Astrocyte of the cerebellum (primary cell): ENCODE data around the gene SUSD6.

Source experiments
- DNase-seq: peaks from one replicate; pipeline ENCODE4 v3.0.0-alpha.2; 2011; ENCODE audit warnings: low read depth
- H3K4me3 ChIP-seq: 2 replicates; pipeline ENCODE4 v1.5.1; 2011; ENCODE audit warnings: mild to moderate bottlenecking, low read depth, low read length, moderate library complexity
- in situ Hi-C: cut with HindIII; loops from 2 replicates; pipeline ENCODE4 v1.10.0; 2017; ENCODE audit warnings: low sequenced_read_pairs
- TF ChIP-seq, protein P1 (sequence below): IDR thresholded peaks from 2 replicates; pipeline ENCODE4 v1.5.1; 2012; ENCODE audit warnings: low read length, low read depth, moderate library complexity, mild to moderate bottlenecking; ENCODE audit errors: missing control alignments

The SUSD6 gene

GRCh38 chr14:69685716-69686115, 74.3 kb downstream of the SUSD6 start:
- H3K4me3 ChIP-seq, result no peak overlapping the region
- DNase-seq, result peak; percentile 65
- TF ChIP-seq, protein P1, sequence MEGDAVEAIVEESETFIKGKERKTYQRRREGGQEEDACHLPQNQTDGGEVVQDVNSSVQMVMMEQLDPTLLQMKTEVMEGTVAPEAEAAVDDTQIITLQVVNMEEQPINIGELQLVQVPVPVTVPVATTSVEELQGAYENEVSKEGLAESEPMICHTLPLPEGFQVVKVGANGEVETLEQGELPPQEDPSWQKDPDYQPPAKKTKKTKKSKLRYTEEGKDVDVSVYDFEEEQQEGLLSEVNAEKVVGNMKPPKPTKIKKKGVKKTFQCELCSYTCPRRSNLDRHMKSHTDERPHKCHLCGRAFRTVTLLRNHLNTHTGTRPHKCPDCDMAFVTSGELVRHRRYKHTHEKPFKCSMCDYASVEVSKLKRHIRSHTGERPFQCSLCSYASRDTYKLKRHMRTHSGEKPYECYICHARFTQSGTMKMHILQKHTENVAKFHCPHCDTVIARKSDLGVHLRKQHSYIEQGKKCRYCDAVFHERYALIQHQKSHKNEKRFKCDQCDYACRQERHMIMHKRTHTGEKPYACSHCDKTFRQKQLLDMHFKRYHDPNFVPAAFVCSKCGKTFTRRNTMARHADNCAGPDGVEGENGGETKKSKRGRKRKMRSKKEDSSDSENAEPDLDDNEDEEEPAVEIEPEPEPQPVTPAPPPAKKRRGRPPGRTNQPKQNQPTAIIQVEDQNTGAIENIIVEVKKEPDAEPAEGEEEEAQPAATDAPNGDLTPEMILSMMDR, result no peak
- in situ Hi-C loops, result no loop called here

DNA sequence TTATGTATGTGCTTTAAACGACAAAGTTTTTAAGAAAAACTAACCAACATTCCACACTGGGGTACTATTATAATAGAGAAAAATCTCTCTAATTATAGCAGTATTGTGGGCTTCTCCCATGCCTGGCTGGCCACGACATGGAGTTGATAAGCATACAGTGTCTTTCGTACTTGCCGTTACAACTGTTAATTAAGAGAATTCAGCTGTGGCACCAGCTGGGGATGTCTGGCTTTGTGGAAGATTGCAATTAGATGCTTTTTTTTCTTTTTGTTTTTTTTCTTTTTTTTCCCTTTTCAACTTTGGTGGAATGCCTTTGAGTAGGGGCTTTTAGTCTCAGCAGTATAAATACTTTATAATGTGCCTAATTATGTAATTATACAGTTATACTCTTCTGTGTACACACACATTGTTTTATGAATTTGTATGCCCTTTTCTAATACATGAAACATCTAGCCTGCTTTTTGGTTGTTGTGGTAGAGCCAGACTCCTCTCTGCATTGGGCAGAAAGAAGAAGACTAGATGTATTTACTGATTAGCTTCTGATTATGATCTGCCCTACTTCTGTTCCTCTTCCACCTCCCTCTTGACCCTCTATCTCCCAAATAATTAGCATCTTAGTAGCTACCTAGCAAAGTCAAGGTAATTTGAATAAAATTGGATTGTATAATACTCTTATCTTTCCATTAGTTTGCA, 76.4 kb downstream of the SUSD6 start:
- no peak for DNase-seq
- in situ Hi-C loops, result no loop called here
- TF ChIP-seq, protein P1, result no peak
- H3K4me3 ChIP-seq, result no peak overlapping the region

- TF ChIP-seq, protein P1, result no peak
- H3K4me3 ChIP-seq, result no peak overlapping the region
- in situ Hi-C loops, result no loop called here
- no peak for DNase-seq
Observed at GRCh38 chr14:69688299-69688649, 76.9 kb downstream of the SUSD6 start.

- no peak for DNase-seq
- TF ChIP-seq, protein P1, result no peak
- in situ Hi-C loops, result no loop called here
- H3K4me3 ChIP-seq, result no peak overlapping the region
Observed at GRCh38 chr14:69690042-69690441, 78.6 kb downstream of the SUSD6 start.

GRCh38 chr14:69692594-69692993, 81.2 kb downstream of the SUSD6 start:
- H3K4me3 ChIP-seq, result no peak overlapping the region
- TF ChIP-seq, protein P1, result no peak
- no peak for DNase-seq
- in situ Hi-C loops, result no loop called here

DNA sequence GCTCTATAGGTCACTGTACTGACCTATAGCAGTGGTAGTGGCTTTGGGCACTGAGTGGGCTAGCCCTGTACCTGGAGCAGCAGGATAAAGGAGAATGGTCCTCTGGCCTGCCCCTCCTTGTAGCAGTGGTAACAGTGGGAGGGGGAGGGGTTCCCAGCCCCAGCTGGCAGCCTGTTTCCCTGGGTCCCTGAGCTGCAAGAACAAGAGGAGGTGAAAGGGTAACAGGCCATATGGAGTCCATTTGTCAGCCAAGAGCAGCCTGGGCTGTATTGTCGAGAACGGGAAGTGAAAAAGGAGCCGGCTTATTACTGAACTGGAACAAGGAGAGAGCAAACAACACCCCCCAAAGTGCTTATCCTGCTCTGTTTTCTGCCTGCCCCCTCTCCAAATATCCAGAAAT, 81.7 kb downstream of the SUSD6 start:
- TF ChIP-seq, protein P1, result no peak
- no peak for DNase-seq
- H3K4me3 ChIP-seq, result no peak overlapping the region
- in situ Hi-C loops, result no loop called here
